RPMI7951 (cell line): Measurements from ENCODE around the gene TP63. TPM values are rescaled to one million over a fixed set of nuclear protein-coding genes. Genes with fewer than 3 reads are reported as not detected.
"Not testable (repeated sequence)": the region's sequence is repeated elsewhere in the genome, so short reads cannot be mapped to it uniquely, and the experiment has no call there.

ENCODE experiments used
- DNase-seq: peaks from one replicate; pipeline ENCODE4 v3.0.0-alpha.2; 2012; ENCODE audit warnings: low read depth
- total RNA-seq: library from RNA; depleted of rRNA; stranded (reverse); fragments of >200 nt; shearing (Covaris generic); gene quantifications from 2 replicates; pipeline ENCODE4 v1.2.3, GENCODE V29; 2014

The TP63 gene
- total RNA-seq, 1 experiment from 2014 or later = 22.3 TPM

- DNase-seq = no peak
Observed at GRCh38 chr3:189625572-189625971, 5.6 kb upstream of the TP63 start.

GRCh38 chr3:189626286-189626685, 4.9 kb upstream of the TP63 start:
- no peak for DNase-seq

- peak; percentile 49 for DNase-seq
Observed at GRCh38 chr3:189629803-189630455, 1.3 kb upstream of the TP63 start.

GRCh38 chr3:189630767-189631372, 319 bp upstream of the TP63 start:
- peak; percentile 91 for DNase-seq

GRCh38 chr3:189631409-189631808, 220 bp downstream of the TP63 start:
- no peak for DNase-seq

GRCh38 chr3:189632242-189632641, 1.1 kb downstream of the TP63 start:
- peak; percentile 29 for DNase-seq

- DNase-seq = peak; percentile 30
Observed at GRCh38 chr3:189635339-189635738, 4.2 kb downstream of the TP63 start.

GRCh38 chr3:189636048-189636447, 4.9 kb downstream of the TP63 start:
- DNase-seq = peak; percentile 35

GRCh38 chr3:189637750-189638149, 6.6 kb downstream of the TP63 start:
- DNase-seq = peak; percentile 38

GRCh38 chr3:189638276-189639031, 7.3 kb downstream of the TP63 start:
- no peak for DNase-seq

GRCh38 chr3:189641776-189642175, 10.6 kb downstream of the TP63 start:
- DNase-seq = no peak

GRCh38 chr3:189646853-189647542, 15.8 kb downstream of the TP63 start:
- no peak for DNase-seq

GRCh38 chr3:189652042-189652441, 20.9 kb downstream of the TP63 start:
- DNase-seq = peak; percentile 43

- DNase-seq = no peak
Observed at GRCh38 chr3:189655617-189656016, 24.4 kb downstream of the TP63 start.

GRCh38 chr3:189659571-189659970, 28.4 kb downstream of the TP63 start:
- no peak for DNase-seq

- peak; percentile 96 for DNase-seq
Observed at GRCh38 chr3:189664311-189664710, 33.1 kb downstream of the TP63 start.

- DNase-seq = not testable (repeated sequence)
Observed at GRCh38 chr3:189672346-189672745, 41.2 kb downstream of the TP63 start.

GRCh38 chr3:189673535-189673934, 42.3 kb downstream of the TP63 start:
- DNase-seq = no peak

GRCh38 chr3:189674249-189674913, 43.2 kb downstream of the TP63 start:
- no peak for DNase-seq

- DNase-seq = peak; percentile 77
Observed at GRCh38 chr3:189677667-189678066, 46.5 kb downstream of the TP63 start.

GRCh38 chr3:189680723-189681122, 49.5 kb downstream of the TP63 start:
- no peak for DNase-seq
